SU-DHL-6 (cell line): ENCODE measurements around the gene TRPC5OS.

Experiments
- H2AFZ ChIP-seq: fragments of 200-600 bp; sonication (generic); 2 replicates; pipeline ENCODE4 v1.6.1; 2014; ENCODE audit warnings: low read depth, mild to moderate bottlenecking, moderate library complexity, mixed read lengths, antibody characterized with exemption, low read length; ENCODE audit not compliant: severe bottlenecking
- H3F3A ChIP-seq: fragments of 200-600 bp; shearing (Covaris generic); 2 replicates; pipeline ENCODE4 v1.6.0; 2016; ENCODE audit warnings: antibody characterized with exemption, mild to moderate bottlenecking; ENCODE audit not compliant: insufficient read depth
- H3K27ac ChIP-seq: fragments of 200-600 bp; sonication (generic); 2 replicates; pipeline ENCODE4 v1.5.1; 2016; ENCODE audit warnings: low read depth, mild to moderate bottlenecking, low read length, moderate library complexity, mixed read lengths
- H3K27me3 ChIP-seq: fragments of 200-600 bp; sonication (generic), shearing (Covaris generic); 2 replicates; pipeline ENCODE4 v1.6.0; 2014; ENCODE audit warnings: mild to moderate bottlenecking, low read length
- H3K36me3 ChIP-seq: fragments of 200-600 bp; sonication (generic); 2 replicates; pipeline ENCODE4 v1.6.1; 2014; ENCODE audit warnings: mild to moderate bottlenecking, low read length, mixed read lengths
- H3K4me2 ChIP-seq: fragments of 300-600, 200-600 bp; shearing (Covaris generic), sonication (generic); 2 replicates; pipeline ENCODE4 v1.6.0; 2014; ENCODE audit warnings: low read length, low read depth, mild to moderate bottlenecking; ENCODE audit not compliant: poor library complexity, severe bottlenecking
- H3K4me3 ChIP-seq: fragments of 200-600 bp; sonication (generic); 2 replicates; pipeline ENCODE4 v1.5.1; 2014; ENCODE audit warnings: antibody characterized with exemption, low read length, mild to moderate bottlenecking, mixed read lengths; ENCODE audit not compliant: insufficient read depth, poor library complexity, severe bottlenecking
- H3K79me2 ChIP-seq: fragments of 200-600 bp; sonication (generic); 2 replicates; pipeline ENCODE4 v1.6.1; 2014; ENCODE audit warnings: mild to moderate bottlenecking, low read length, moderate library complexity; ENCODE audit not compliant: insufficient read depth
- H3K9ac ChIP-seq: fragments of 200-600 bp; sonication (generic); 2 replicates; pipeline ENCODE4 v1.7.0; 2014; ENCODE audit warnings: mild to moderate bottlenecking, low read length
- H3K9me2 ChIP-seq: fragments of 200-600 bp; sonication (generic); replicated peaks from 2 replicates; pipeline ENCODE4 v1.6.1; 2014; ENCODE audit warnings: low read length; ENCODE audit not compliant: insufficient read depth
- H3K9me3 ChIP-seq: fragments of 200-600 bp; sonication (generic); 2 replicates; pipeline ENCODE4 v1.6.1; 2014; ENCODE audit warnings: low read length, mixed read lengths; ENCODE audit not compliant: insufficient read depth
- H4K20me1 ChIP-seq: fragments of 200-600 bp; sonication (generic); 2 replicates; pipeline ENCODE4 v1.6.1; 2014; ENCODE audit warnings: low read depth, mild to moderate bottlenecking, antibody characterized with exemption, low read length, moderate library complexity, mixed read lengths
- CTCF ChIP-seq: fragments of 200-600 bp; sonication (generic); IDR thresholded peaks from one replicate; pipeline ENCODE4 v1.5.1; 2017; ENCODE audit warnings: antibody characterized with exemption, mild to moderate bottlenecking, low read length, moderate library complexity; ENCODE audit not compliant: insufficient read depth, poor library complexity, severe bottlenecking
- EZH2phosphoT487 ChIP-seq: fragments of 200-600 bp; sonication (generic), shearing (Covaris generic); conservative IDR thresholded peaks from 2 replicates; pipeline ENCODE4 v1.6.1; 2018; ENCODE audit warnings: mild to moderate bottlenecking, antibody characterized with exemption, low read length, moderate library complexity, mixed read lengths

TRPC5OS gene

GRCh38 chrX:111875881-111876280, at the start of gene TRPC5OS:
TSS of gene TRPC5OS (plus strand) at chrX:111876181. CDS start at chrX:111901850, 25,669 bp downstream.
- H3K27ac ChIP-seq: no peak within 1 kb of the TSS
- no peaks in the 10 kb centered on the region for H3K36me3 ChIP-seq
- H3F3A ChIP-seq: no peaks in the 10 kb centered on the region
- no peaks in the 10 kb centered on the region for H3K27me3 ChIP-seq
- no peaks in the 10 kb centered on the region for H3K9me3 ChIP-seq
- no peaks in the 10 kb centered on the region for H3K79me2 ChIP-seq
- TF ChIP-seq CTCF: no peak
- no peak for TF ChIP-seq EZH2phosphoT487
- no peak within 1 kb of the TSS for H3K4me2 ChIP-seq
- no peak within 1 kb of the TSS for H3K9ac ChIP-seq
- no peaks in the 10 kb centered on the region for H4K20me1 ChIP-seq
- H3K9me2 ChIP-seq: no peaks in the 10 kb centered on the region
- H2AFZ ChIP-seq: no peak within 1 kb of the TSS
- no peak within 1 kb of the TSS for H3K4me3 ChIP-seq

- H3K4me2 ChIP-seq: no peak overlapping the region
- H3K9me3 ChIP-seq: no peaks in the 10 kb centered on the region
- H3K27me3 ChIP-seq: no peaks in the 10 kb centered on the region
Measured at GRCh38 chrX:111829345-111829744, 46.6 kb upstream of the TRPC5OS start.

GRCh38 chrX:111830571-111830970, 45.4 kb upstream of the TRPC5OS start:
- TF ChIP-seq CTCF (no peak), EZH2phosphoT487 (no peak)
- Histone ChIP-seq H3K27ac (no peak overlapping the region), H3K9me3 (no peaks in the 10 kb centered on the region), H3K4me3 (no peak overlapping the region), H3K9ac (no peak overlapping the region), H3K9me2 (no peaks in the 10 kb centered on the region), H2AFZ (no peak overlapping the region), H4K20me1 (no peaks in the 10 kb centered on the region), H3F3A (no peaks in the 10 kb centered on the region), H3K36me3 (no peaks in the 10 kb centered on the region), H3K79me2 (no peaks in the 10 kb centered on the region), H3K4me2 (no peak overlapping the region), H3K27me3 (no peaks in the 10 kb centered on the region)

More at GRCh38 chrX:111829345-111829744, 46.6 kb upstream of the TRPC5OS start:
- no peaks in the 10 kb centered on the region for H3F3A ChIP-seq
- no peaks in the 10 kb centered on the region for H4K20me1 ChIP-seq
- no peaks in the 10 kb centered on the region for H3K9me2 ChIP-seq
- no peak overlapping the region for H2AFZ ChIP-seq
- no peak overlapping the region for H3K4me3 ChIP-seq
- no peaks in the 10 kb centered on the region for H3K36me3 ChIP-seq
- TF ChIP-seq CTCF (no peak), EZH2phosphoT487 (no peak)
- H3K9ac ChIP-seq: no peak overlapping the region
- no peaks in the 10 kb centered on the region for H3K79me2 ChIP-seq
- H3K27ac ChIP-seq: no peak overlapping the region
